ENCODE measurements around the gene RBM7. TPM values are rescaled to one million over a fixed set of nuclear protein-coding genes. Genes with fewer than 3 reads are reported as not detected.
A peak's percentile ranks its signal among the peaks of the same experiment; 100 is the strongest.

Gene RBM7, protein sequence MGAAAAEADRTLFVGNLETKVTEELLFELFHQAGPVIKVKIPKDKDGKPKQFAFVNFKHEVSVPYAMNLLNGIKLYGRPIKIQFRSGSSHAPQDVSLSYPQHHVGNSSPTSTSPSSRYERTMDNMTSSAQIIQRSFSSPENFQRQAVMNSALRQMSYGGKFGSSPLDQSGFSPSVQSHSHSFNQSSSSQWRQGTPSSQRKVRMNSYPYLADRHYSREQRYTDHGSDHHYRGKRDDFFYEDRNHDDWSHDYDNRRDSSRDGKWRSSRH
- total RNA-seq (2022) (22.0 and 26.4 TPM in 2 replicates), Bru-seq, nascent RNA (percentile 90 among the genes with signal in this experiment), BruChase-seq, experiment 1, labeled RNA remaining after a 6-hour chase (percentile 82 among the genes with signal in this experiment), BruChase-seq, experiment 2, labeled RNA remaining after a 2-hour chase (percentile 93 among the genes with signal in this experiment)
- long read RNA-seq, full-length matches to known transcripts: 47 of 49 reads
- long read RNA-seq, partial matches to known transcripts: 0 of 49 reads
- long read RNA-seq, other reads (novel, unspliced or antisense): 2 of 49 reads

DNA sequence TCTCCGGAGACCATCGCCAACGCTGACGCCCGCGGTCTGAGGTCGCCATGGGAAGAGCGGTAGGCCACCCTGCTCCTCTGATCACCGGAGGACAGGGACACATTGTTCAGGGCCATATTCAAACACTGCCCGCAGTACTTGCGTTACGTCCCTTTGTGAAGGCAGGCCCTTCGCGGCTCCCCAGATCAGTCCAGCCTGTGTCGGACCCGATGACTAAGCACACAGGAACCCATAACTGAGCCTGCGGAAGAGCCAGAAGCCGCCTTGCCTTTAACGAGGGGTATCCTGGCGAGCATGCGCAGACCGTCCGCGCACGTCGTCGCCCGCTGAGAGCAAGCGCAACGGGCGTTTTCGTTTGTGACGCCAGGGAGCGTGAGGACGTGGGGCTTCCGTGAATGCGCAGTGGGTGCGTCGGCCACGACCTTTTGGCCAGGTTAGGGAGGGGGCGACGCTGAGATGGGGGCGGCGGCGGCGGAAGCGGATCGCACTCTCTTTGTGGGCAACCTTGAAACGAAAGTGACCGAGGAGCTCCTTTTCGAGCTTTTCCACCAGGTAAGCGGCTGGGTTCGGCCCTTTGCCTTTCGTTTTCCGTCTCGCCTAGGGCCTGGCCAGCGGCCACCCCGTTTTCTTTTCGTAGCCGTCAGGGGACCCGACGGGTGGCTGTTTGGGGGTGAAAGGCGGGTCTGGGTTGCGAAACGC lies at the start of gene RBM7, which contains the start of gene C11orf71:
Gene RBM7 (plus strand): TSS at position 451 of the 699 bp plus-strand sequence. CDS start 6 bp downstream, at position 457.
Gene C11orf71 (minus strand): TSS at position 296 of the 699 bp plus-strand sequence. CDS start 180 bp downstream, at position 116.
- no peaks in the 10 kb centered on the region for H3K9me3 Mint-ChIP-seq (ENCODE audit: low read depth, unreplicated experiment)
- H3K4me3 Mint-ChIP-seq (ENCODE audit: low read depth, unreplicated experiment): peak within 1 kb of the TSS; percentile 95
- H3K4me1 Mint-ChIP-seq (ENCODE audit: low read depth, unreplicated experiment): peaks cover 31% of the 10 kb centered on the region
- intact Hi-C loops (cut with micrococcal nuclease; ENCODE audit: unreplicated experiment): loop anchor here (2.0 to 5.0 kb wide), 3 partner anchors 38 to 103 kb away; partner anchors contain the start of genes NNMT and REXO2
- TF ChIP-seq, protein P1, sequence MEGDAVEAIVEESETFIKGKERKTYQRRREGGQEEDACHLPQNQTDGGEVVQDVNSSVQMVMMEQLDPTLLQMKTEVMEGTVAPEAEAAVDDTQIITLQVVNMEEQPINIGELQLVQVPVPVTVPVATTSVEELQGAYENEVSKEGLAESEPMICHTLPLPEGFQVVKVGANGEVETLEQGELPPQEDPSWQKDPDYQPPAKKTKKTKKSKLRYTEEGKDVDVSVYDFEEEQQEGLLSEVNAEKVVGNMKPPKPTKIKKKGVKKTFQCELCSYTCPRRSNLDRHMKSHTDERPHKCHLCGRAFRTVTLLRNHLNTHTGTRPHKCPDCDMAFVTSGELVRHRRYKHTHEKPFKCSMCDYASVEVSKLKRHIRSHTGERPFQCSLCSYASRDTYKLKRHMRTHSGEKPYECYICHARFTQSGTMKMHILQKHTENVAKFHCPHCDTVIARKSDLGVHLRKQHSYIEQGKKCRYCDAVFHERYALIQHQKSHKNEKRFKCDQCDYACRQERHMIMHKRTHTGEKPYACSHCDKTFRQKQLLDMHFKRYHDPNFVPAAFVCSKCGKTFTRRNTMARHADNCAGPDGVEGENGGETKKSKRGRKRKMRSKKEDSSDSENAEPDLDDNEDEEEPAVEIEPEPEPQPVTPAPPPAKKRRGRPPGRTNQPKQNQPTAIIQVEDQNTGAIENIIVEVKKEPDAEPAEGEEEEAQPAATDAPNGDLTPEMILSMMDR (IDR thresholded peaks at IDR 0.05; ENCODE audit: unreplicated experiment): no peak
- H3K36me3 Mint-ChIP-seq (ENCODE audit: insufficient read depth, unreplicated experiment): peaks cover 41% of the 10 kb centered on the region
- CTCF ChIA-PET: interaction anchor here (0.9 kb wide), 1 partner anchor 38 kb away, joined by 3 read pairs; no protein-coding TSS in a partner anchor
- no TSS peak for BruUV-seq (replicated peaks)
- peak; percentile 90 for DNase-seq
- H3K27ac Mint-ChIP-seq (ENCODE audit: unreplicated experiment): peak within 1 kb of the TSS; percentile 99
- H3K27me3 Mint-ChIP-seq (ENCODE audit: unreplicated experiment): no peaks in the 10 kb centered on the region

DNA sequence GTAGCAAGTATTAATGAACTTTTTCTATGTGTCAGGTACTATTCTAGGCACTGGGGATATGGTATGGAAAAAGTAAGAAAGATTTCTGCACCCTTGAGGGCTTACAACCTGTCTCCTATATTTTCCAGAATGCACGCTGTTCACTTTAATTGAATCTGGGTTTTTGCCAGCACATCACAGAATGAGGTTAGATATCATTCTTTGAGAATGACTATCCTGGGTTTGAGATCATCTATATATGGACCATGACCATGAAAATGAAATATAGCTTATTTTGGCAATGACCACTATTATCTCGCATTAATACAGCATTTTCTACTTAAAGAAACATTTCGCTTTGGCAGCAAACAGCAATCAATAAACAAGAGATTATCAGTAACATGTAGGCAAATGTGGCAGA lies 47.0 kb upstream of the RBM7 start:
- Mint-ChIP-seq H3K4me3 (ENCODE audit: low read depth, unreplicated experiment) (no peak overlapping the region), H3K27ac (ENCODE audit: unreplicated experiment) (no peak overlapping the region), H3K27me3 (ENCODE audit: unreplicated experiment) (no peaks in the 10 kb centered on the region), H3K9me3 (ENCODE audit: low read depth, unreplicated experiment) (no peaks in the 10 kb centered on the region), H3K4me1 (ENCODE audit: low read depth, unreplicated experiment) (no peaks in the 10 kb centered on the region), H3K36me3 (ENCODE audit: insufficient read depth, unreplicated experiment) (no peaks in the 10 kb centered on the region)
- CTCF ChIA-PET: no interaction called here
- intact Hi-C loops (cut with micrococcal nuclease; ENCODE audit: unreplicated experiment): no loop called here
- no peak for DNase-seq
- TF ChIP-seq, protein P1 (IDR thresholded peaks at IDR 0.05; ENCODE audit: unreplicated experiment): no peak
- BruUV-seq (replicated peaks): no TSS peak

DNA sequence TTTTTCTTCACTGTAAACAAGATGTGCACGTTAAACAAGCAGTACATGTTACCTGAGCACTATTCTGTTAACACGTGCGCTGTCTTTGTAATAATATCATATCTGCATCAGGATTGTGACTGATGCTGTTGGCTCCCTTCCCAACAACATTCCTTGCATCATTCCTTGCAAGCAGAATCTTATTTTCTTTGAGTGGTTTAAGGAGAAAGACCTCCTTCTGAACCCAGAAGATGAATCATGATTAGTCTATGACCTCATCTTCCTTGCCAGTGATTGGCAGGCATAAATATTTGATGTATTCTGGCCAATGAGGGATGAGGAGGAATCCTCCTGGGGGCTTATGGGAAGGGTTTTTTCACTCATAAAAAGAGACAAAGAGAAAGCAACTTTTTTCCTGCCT lies 46.4 kb upstream of the RBM7 start:
- no peaks in the 10 kb centered on the region for H3K4me1 Mint-ChIP-seq (ENCODE audit: low read depth, unreplicated experiment)
- no peak overlapping the region for H3K4me3 Mint-ChIP-seq (ENCODE audit: low read depth, unreplicated experiment)
- no peaks in the 10 kb centered on the region for H3K27me3 Mint-ChIP-seq (ENCODE audit: unreplicated experiment)
- CTCF ChIA-PET: no interaction called here
- intact Hi-C loops (cut with micrococcal nuclease; ENCODE audit: unreplicated experiment): no loop called here
- BruUV-seq (replicated peaks): no TSS peak
- peak; percentile 24 for DNase-seq
- H3K9me3 Mint-ChIP-seq (ENCODE audit: low read depth, unreplicated experiment): no peaks in the 10 kb centered on the region
- peaks cover 4% of the 10 kb centered on the region for H3K36me3 Mint-ChIP-seq (ENCODE audit: insufficient read depth, unreplicated experiment)
- TF ChIP-seq, protein P1 (IDR thresholded peaks at IDR 0.05; ENCODE audit: unreplicated experiment): no peak
- no peak overlapping the region for H3K27ac Mint-ChIP-seq (ENCODE audit: unreplicated experiment)

DNA sequence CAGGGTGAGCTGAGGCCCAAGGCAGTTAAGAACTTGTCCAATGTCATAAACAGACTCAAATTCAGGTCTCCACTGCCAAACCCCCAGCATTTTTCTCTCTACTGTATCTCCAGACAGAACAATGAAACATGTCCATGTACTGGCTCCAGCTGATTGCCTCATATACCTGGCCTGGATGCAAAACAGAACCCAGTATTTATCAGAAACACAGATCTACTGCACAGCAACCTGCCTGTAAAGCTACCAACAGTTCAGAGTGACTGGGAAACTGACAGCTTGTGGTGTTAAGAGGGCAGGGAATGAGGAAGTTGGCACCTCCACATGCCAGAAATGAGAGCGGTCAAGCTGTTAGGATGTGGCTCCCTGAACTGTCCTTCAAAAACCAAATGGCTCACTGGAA lies 41.8 kb upstream of the RBM7 start:
- peak; percentile 4 for DNase-seq
- Mint-ChIP-seq H3K4me3 (ENCODE audit: low read depth, unreplicated experiment) (no peak overlapping the region), H3K9me3 (ENCODE audit: low read depth, unreplicated experiment) (no peaks in the 10 kb centered on the region), H3K4me1 (ENCODE audit: low read depth, unreplicated experiment) (no peaks in the 10 kb centered on the region), H3K36me3 (ENCODE audit: insufficient read depth, unreplicated experiment) (peaks cover 4% of the 10 kb centered on the region), H3K27ac (ENCODE audit: unreplicated experiment) (peak overlapping the region; percentile 21), H3K27me3 (ENCODE audit: unreplicated experiment) (no peaks in the 10 kb centered on the region)
- BruUV-seq (replicated peaks): no TSS peak
- TF ChIP-seq, protein P1 (IDR thresholded peaks at IDR 0.05; ENCODE audit: unreplicated experiment): no peak
- CTCF ChIA-PET: interaction anchor here (0.6 kb wide), 1 partner anchor 11 kb away, joined by 3 read pairs; no protein-coding TSS in a partner anchor
- intact Hi-C loops (cut with micrococcal nuclease; ENCODE audit: unreplicated experiment): no loop called here

Data from Calu3 (cell line).